Stimulated activated CD8-positive, alpha-beta memory T cell treated with anti-CD3 and anti-CD28 coated beads, Interleukin-12 subunit alpha, Interleukin-12 subunit beta, amount 100 ng/mL, for 1 hour (primary cell): ENCODE data around the gene NUP210.
"Not testable (repeated sequence)": the region's sequence is repeated elsewhere in the genome, so short reads cannot be mapped to it uniquely, and the experiment has no call there.

ENCODE experiments used
- DNase-seq: peaks from one replicate; pipeline ENCODE4 v3.0.0-alpha.2; 2020; ENCODE audit warnings: low read depth

Gene NUP210

GRCh38 chr3:13406190-13406589 is 13.9 kb downstream of the NUP210 start:
- no peak for DNase-seq

GRCh38 chr3:13405614-13406013 is 14.5 kb downstream of the NUP210 start:
- no peak for DNase-seq

GRCh38 chr3:13404626-13405452 is 15.3 kb downstream of the NUP210 start:
- no peak for DNase-seq

GRCh38 chr3:13403847-13404246 is 16.3 kb downstream of the NUP210 start:
- no peak for DNase-seq

- no peak for DNase-seq
These were observed 16.8 kb downstream of the NUP210 start for GRCh38 chr3:13403213-13403819.

GRCh38 chr3:13401149-13401548 is 19.0 kb downstream of the NUP210 start:
- no peak for DNase-seq

GRCh38 chr3:13400114-13400673 is 19.9 kb downstream of the NUP210 start:
- DNase-seq: no peak

GRCh38 chr3:13399603-13400002 is 20.5 kb downstream of the NUP210 start:
- DNase-seq: no peak

- no peak for DNase-seq
These were observed 22.8 kb downstream of the NUP210 start for GRCh38 chr3:13397316-13397715.

- no peak for DNase-seq
These were observed 25.8 kb downstream of the NUP210 start for GRCh38 chr3:13394363-13394762.

- DNase-seq: no peak
These were observed 26.4 kb downstream of the NUP210 start for GRCh38 chr3:13393427-13394360.

GRCh38 chr3:13391308-13391707 is 28.8 kb downstream of the NUP210 start:
- DNase-seq: no peak

GRCh38 chr3:13389378-13389777 is 30.7 kb downstream of the NUP210 start:
- DNase-seq: no peak

GRCh38 chr3:13388816-13389215 is 31.3 kb downstream of the NUP210 start:
- no peak for DNase-seq

- DNase-seq: no peak
These were observed 34.7 kb downstream of the NUP210 start for GRCh38 chr3:13385373-13385965.

- no peak for DNase-seq
These were observed 39.2 kb downstream of the NUP210 start for GRCh38 chr3:13380971-13381370.

GRCh38 chr3:13379201-13379830 is 40.8 kb downstream of the NUP210 start:
- no peak for DNase-seq

GRCh38 chr3:13378155-13378554 is 42.0 kb downstream of the NUP210 start:
- no peak for DNase-seq

- DNase-seq: not testable (repeated sequence)
These were observed 42.4 kb downstream of the NUP210 start for GRCh38 chr3:13377741-13378140.

GRCh38 chr3:13377021-13377420 is 43.1 kb downstream of the NUP210 start:
- no peak for DNase-seq

GRCh38 chr3:13376091-13376490 is 44.0 kb downstream of the NUP210 start:
- no peak for DNase-seq
